ENCODE measurements around the gene ANG. TPM values are rescaled to one million over a fixed set of nuclear protein-coding genes. Genes with fewer than 3 reads are reported as not detected.

The ANG gene
- total RNA-seq, 1 donor from 2014 or later, result 4.5 TPM

- DNase-seq (ENCODE audit: missing footprints), result no peak
- intact Hi-C loops (cut with DNase I), result no loop called here
- ATAC-seq, result no peak
These were observed 19.6 kb upstream of the ANG start for GRCh38 chr14:20668969-20669368.

DNA sequence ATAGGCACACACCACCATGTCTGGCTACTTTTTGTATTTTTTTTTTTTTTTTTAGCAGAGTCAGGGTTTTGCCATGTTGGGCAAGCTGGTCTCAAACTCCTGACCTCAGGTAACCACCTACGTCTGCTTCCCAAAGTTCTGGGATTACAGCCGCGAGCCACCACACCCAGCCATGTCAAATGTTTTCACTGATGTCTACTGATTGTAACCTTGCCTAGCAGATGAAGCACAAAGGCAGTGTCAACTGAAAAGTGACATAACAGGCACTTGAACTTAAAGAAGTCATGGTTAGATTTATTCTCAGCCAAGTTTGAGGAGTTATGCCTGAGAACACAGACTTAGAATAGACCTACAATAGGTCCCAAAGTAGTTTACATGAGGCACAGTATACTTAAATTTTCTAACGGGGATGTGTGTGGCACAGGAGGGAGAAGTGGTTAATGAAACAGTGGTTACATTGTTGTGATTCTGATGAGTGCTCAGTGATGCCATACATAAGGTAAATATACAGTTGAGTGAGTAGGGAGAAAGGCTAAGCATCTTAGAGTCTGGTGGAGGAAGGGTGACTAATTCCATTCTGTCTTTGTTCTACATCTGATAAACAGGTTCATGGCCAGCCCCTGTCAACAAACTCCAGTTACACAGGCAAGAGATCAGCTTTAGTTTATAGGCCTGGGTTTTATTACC, 16.8 kb upstream of the ANG start:
- DNase-seq (ENCODE audit: missing footprints), result no peak
- no peak for ATAC-seq
- intact Hi-C loops (cut with DNase I), result no loop called here

DNA sequence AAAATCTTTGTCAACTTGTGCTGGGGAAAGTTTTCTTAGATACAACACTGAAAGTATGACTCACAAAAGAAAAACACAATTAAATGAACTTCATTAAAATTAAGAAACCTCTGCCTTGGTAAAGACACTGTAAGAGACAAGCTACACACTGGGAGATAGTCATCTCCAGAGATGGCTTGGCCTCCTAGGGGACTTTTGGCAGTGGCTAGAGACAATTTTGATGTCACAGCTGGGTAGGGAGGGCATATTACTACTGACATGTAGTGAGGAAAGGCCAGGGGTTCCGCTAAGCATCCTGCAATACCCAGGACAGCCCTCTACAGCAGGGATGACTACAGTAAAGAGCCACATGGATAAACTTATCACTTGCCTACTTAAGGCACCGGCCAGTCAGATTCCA, 12.9 kb upstream of the ANG start:
- ATAC-seq, result no peak
- intact Hi-C loops (cut with DNase I), result no loop called here
- no peak for DNase-seq (ENCODE audit: missing footprints)

DNA sequence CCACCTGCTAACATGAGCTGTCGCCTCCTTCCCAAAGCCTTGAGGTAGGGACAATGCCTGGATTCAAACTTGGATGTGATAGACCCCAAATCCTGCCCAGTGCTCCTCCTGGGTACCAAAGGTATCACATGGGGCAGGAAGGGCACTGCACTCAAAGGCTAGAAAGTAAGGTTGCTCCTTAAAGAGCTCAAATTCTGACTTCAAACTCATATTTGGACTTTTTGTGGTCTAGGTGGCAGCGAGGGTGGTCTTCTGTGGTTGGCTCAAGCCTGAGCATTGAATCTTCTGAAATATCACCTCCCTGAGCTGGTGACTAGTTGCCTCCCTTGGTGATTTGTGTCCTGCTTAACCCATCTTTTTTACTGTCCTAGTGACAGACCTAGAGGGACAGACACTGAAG, 12.5 kb upstream of the ANG start:
- ATAC-seq, result no peak
- intact Hi-C loops (cut with DNase I), result no loop called here
- no peak for DNase-seq (ENCODE audit: missing footprints)

GRCh38 chr14:20679907-20680306, 8.7 kb upstream of the ANG start:
- no peak for DNase-seq (ENCODE audit: missing footprints)
- no peak for ATAC-seq
- intact Hi-C loops (cut with DNase I), result loop anchor here (5.0 kb wide), 6 partner anchors 53 to 422 kb away; partner anchors contain the start of genes CCNB1IP1, PIP4P1, RNASE7 and TEP1

- intact Hi-C loops (cut with DNase I), result loop anchor here (5.0 kb wide), 6 partner anchors 53 to 422 kb away; partner anchors contain the start of genes CCNB1IP1, PIP4P1, RNASE7 and TEP1
- ATAC-seq (no peak), DNase-seq (ENCODE audit: missing footprints) (no peak)
These were observed 8.2 kb upstream of the ANG start for GRCh38 chr14:20680363-20680762.

DNA sequence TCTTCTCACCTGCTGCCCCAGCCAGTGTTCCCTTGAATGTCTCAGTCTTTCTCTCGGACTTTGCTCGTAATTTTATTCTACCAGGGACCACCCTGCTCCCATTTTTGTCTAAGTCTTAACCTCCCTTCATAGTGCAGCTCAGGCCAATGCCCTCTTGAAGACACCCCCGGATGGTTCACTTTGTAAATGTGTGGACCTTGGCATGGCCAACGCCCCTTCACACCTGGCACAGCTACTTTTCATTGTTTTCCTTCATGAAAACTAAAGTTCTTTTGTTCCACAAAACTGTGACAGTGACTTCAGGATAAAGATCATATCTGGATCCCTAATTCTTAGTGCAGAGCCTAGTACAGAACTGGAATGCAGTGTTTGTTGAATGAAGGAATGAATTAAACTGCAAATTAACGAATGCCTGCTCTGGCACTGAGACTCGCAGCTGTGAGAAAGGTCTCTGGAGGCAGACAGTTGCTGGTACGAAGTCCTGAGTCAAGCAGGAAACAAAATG, 7.7 kb upstream of the ANG start:
- intact Hi-C loops (cut with DNase I), result loop anchor here (5.0 kb wide), 6 partner anchors 54 to 421 kb away; partner anchors contain the start of genes CCNB1IP1, PIP4P1, RNASE7 and TEP1
- no peak for DNase-seq (ENCODE audit: missing footprints)
- no peak for ATAC-seq

DNA sequence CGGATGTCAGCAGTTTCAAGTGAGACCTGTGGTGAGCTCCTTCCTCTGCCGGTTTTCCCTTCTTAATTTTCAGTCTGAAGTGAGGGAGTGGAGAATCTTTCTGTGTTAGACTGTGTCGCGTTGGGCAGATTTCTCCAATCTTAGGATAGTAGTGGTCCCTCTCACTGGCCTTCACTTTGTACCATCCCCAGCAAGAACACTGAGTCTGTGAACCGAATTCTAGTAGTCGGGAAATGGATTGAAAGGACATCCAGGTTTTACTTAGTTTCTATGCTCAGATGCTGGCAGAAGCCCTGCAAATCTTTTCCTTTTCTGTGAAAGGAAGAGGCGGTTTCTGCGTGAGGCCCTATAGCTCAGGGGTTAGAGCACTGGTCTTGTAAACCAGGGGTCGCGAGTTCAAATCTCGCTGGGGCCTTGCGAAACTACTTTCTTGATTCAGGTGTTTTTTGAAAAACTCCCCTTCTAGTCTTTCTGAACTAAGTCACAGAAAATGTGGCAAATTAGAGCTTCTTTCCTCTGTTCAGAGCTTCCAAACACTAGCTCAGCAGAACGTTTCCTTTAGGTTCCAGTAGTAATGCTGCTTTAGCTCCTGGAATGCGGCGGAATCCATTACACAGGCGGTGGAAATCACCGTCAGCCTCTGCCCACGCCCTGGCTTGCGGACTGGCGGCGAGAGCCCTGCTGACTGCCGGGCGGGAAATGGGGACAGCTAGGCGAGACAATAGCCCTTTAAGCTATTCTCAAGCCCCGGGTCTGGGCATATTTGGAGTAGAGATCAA, 7.0 kb upstream of the ANG start:
- peak; percentile 85 for DNase-seq (ENCODE audit: missing footprints)
- ATAC-seq, result peak; percentile 59
- intact Hi-C loops (cut with DNase I), result loop anchor here (5.0 kb wide), 6 partner anchors 54 to 421 kb away; partner anchors contain the start of genes CCNB1IP1, PIP4P1, RNASE7 and TEP1

- no peak for ATAC-seq
- no peak for DNase-seq (ENCODE audit: missing footprints)
- intact Hi-C loops (cut with DNase I), result loop anchor here (5.0 kb wide), 6 partner anchors 55 to 420 kb away; partner anchors contain the start of genes CCNB1IP1, PIP4P1, RNASE7 and TEP1
These were observed 6.5 kb upstream of the ANG start for GRCh38 chr14:20682127-20682434.

GRCh38 chr14:20682435-20683124, 6.0 kb upstream of the ANG start:
- ATAC-seq, result peak; percentile 91
- intact Hi-C loops (cut with DNase I), result loop anchor here (5.0 kb wide), 6 partner anchors 55 to 420 kb away; partner anchors contain the start of genes CCNB1IP1, PIP4P1, RNASE7 and TEP1
- peak; percentile 94 for DNase-seq (ENCODE audit: missing footprints)

DNA sequence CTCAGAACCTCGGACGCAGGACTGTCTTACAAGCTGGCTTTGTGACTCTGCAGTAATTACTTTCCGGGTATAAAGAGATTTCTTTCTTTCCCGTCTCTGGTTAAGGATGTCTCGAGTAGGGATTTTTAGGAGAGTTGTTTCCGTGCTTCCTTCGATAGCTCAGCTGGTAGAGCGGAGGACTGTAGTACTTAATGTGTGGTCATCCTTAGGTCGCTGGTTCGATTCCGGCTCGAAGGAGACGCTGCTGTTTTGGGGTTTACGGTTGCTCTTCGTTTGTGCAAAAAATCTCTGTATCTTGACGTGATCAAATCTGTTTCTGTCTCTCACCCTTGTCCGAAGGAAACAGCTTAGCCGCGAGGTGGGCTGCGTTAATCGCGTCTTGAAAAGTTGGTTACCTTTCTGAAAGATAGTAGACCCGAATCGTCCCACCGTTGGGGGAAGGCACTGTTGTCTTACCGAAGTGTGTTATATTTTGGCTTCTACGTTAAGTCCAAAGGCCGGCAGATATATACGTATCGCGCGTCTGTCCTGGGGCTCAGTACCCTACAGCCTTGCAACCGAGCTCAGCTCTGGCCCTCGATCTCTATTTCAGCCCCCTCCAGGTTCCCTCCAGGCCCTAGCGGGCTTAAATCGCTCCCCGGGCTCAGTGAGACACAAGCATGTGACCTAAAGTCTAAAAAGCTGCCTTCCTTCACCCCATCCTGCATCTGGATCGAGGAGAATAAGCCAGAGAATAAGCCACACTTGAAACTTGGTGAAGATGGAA, 5.3 kb upstream of the ANG start:
- ATAC-seq (peak; percentile 56), DNase-seq (ENCODE audit: missing footprints) (peak; percentile 75)
- intact Hi-C loops (cut with DNase I), result loop anchor here (5.0 kb wide), 6 partner anchors 56 to 419 kb away; partner anchors contain the start of genes CCNB1IP1, PIP4P1, RNASE7 and TEP1

- intact Hi-C loops (cut with DNase I), result loop anchor here (1.0 to 5.0 kb wide), 7 partner anchors 57 to 418 kb away; partner anchors contain the start of genes CCNB1IP1, PIP4P1, RNASE7 and TEP1
- DNase-seq (ENCODE audit: missing footprints) (peak; percentile 90), ATAC-seq (peak; percentile 51)
These were observed 4.5 kb upstream of the ANG start, which contains the start of gene RNASE4 for GRCh38 chr14:20683891-20684661. TSS of gene RNASE4 (plus strand) at chr14:20684560. CDS start at chr14:20699372, 14,812 bp downstream.

DNA sequence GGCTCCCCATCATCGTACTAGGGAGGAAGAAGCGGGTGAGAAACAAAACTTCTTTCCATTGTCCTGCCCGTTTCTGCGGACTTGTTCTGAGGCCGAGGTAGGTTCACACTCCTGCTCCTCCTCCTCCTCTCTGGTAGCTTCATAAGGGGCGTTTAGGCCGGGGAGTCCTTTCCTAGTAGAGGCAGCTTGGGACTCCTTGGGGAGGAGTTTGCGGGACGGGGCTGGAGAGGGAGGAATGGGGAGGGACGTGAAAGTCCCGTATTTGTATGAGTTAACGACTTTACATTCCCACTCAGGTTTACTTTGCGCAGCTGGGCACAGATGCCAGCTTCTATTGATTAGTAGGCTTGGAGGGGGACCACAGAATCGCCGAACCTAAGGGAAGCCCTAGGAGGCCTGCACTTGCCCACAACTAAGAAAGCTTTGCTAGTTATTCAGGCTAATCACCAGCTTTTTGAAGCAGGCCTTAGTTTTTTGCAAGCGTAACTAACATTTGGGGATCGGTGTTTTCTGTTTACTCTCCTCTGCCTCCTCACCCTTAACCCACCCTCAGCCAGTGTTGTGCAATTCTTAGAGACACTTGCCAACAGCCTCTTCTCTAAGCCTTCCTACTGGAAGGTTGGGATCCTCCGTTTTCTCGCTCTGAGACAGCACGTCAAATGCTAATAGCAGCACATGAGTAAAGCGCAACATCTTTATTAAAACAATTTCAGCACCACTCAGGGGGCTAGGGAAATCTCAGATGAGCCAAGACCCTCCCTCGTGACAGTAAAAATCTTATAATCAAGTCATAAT, 3.7 kb upstream of the ANG start:
- peak; percentile 66 for DNase-seq (ENCODE audit: missing footprints)
- intact Hi-C loops (cut with DNase I), result loop anchor here (1.0 to 5.0 kb wide), 7 partner anchors 58 to 417 kb away; partner anchors contain the start of genes CCNB1IP1, PIP4P1, RNASE7 and TEP1
- peak; percentile 15 for ATAC-seq

DNA sequence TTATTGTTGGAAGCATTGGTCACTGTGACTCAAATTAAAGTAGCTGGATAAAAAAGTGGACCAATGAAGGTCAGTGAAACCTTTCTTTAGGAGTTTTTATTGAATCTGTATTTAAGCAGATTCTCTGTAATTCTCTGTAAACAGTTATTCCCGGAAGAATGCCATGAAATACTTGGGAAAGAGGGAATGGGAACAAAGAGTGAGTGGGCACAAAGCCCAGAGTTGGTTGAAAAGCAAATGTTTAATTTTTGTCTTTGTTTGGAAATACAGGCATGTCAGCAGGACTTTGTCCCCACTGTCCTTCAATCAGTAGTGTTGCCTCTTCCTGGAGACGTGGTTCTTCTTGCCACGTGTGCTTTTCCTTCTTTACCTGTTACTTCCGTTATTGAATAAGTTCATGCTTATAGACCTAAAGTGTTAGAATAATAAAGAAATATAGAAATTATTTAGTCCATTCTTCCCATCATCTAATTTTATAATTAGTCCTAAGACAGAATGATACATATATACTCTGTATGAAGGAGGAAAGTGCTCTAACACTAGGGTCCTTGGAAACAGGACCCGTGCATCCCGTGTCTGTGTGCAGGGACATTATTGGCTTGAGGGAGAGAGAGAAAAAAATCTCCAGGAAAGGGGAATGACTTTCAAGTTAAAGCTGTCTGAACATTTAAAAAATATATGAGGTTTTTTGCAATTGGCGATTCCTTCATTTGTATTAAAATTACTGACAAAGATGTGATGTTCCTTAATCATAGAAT, 2.0 kb upstream of the ANG start:
- intact Hi-C loops (cut with DNase I), result no loop called here
- DNase-seq (ENCODE audit: missing footprints) (no peak), ATAC-seq (no peak)

- intact Hi-C loops (cut with DNase I), result no loop called here
- ATAC-seq (no peak), DNase-seq (ENCODE audit: missing footprints) (no peak)
These were observed 1.0 kb upstream of the ANG start for GRCh38 chr14:20687362-20688166.

All from Right ventricle myocardium inferior (tissue), 1 donor.